Endothelial cell of umbilical vein (primary cell): ENCODE data around the gene TRAPPC3.

ENCODE experiments used
- CTCF ChIP-seq, 2 donors: IDR thresholded peaks; 1 replicate in 1 of 2; 2 replicates in 1 of 2; pipeline ENCODE4 v1.5.1; 2011; ENCODE audit warnings: low read length in 2 of 2, mild to moderate bottlenecking in 2 of 2, moderate library complexity in 2 of 2, control low read depth in 1 of 2, inconsistent platforms in 1 of 2, low read depth in 1 of 2; ENCODE audit not compliant: insufficient read depth in 1 of 2; ENCODE audit errors: extremely low read depth in 1 of 2
- EZH2 ChIP-seq: IDR thresholded peaks from 2 replicates; pipeline ENCODE4 v1.6.1; 2012; ENCODE audit warnings: borderline replicate concordance, low read depth, mild to moderate bottlenecking, moderate library complexity, low read length, inconsistent platforms; ENCODE audit not compliant: severe bottlenecking
- FOS ChIP-seq: IDR thresholded peaks from 2 replicates; pipeline ENCODE4 v1.6.1; 2011; ENCODE audit warnings: mild to moderate bottlenecking, low read length, moderate library complexity, borderline replicate concordance; ENCODE audit not compliant: insufficient read depth
- GATA2 ChIP-seq: IDR thresholded peaks from 2 replicates; pipeline ENCODE4 v1.7.0; 2011; ENCODE audit warnings: low read depth, mild to moderate bottlenecking, moderate library complexity, mixed read lengths, low read length; ENCODE audit not compliant: insufficient read length, insufficient read depth
- JUN ChIP-seq: IDR thresholded peaks from 2 replicates; pipeline ENCODE4 v1.6.1; 2011; ENCODE audit warnings: borderline replicate concordance, low read depth; ENCODE audit not compliant: insufficient read length, insufficient read depth
- MYC ChIP-seq: IDR thresholded peaks from one replicate; pipeline ENCODE4 v1.6.1; 2011; ENCODE audit warnings: mild to moderate bottlenecking, low read depth, low read length
- POLR2A ChIP-seq: IDR thresholded peaks from 2 replicates; pipeline ENCODE4 v1.6.1; 2012; ENCODE audit warnings: low read depth, mild to moderate bottlenecking, control low read depth, low read length
- POLR2AphosphoS5 ChIP-seq: IDR thresholded peaks from 2 replicates; pipeline ENCODE4 v1.6.1; 2012; ENCODE audit warnings: low read depth, mild to moderate bottlenecking, control low read depth, low read length, moderate library complexity; ENCODE audit not compliant: insufficient read depth
- TF ChIP-seq, protein P1 (sequence below): IDR thresholded peaks from 2 replicates; pipeline ENCODE4 v1.6.1; 2011; ENCODE audit not compliant: insufficient read depth, insufficient read length

GRCh38 chr1:36179220-36179600, 29.9 kb upstream of the TRAPPC3 start:
- TF ChIP-seq CTCF (IDR thresholded peaks at IDR 0.05; ENCODE audit: extremely low read depth in 1 of 2, insufficient read depth in 1 of 2, low read depth in 1 of 2, low read length in 2 of 2) (no peak), POLR2AphosphoS5 (no peak), EZH2 (no peak), POLR2A (no peak), MYC (no peak), FOS (no peak), GATA2 (no peak), JUN (no peak)
- TF ChIP-seq, protein P1, sequence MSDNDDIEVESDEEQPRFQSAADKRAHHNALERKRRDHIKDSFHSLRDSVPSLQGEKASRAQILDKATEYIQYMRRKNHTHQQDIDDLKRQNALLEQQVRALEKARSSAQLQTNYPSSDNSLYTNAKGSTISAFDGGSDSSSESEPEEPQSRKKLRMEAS, result no peak
